ENCODE results near the gene SLC35E1. TPM values are rescaled to one million over a fixed set of nuclear protein-coding genes. Genes with fewer than 3 reads are reported as not detected.
"Not testable (repeated sequence)": the region's sequence is repeated elsewhere in the genome, so short reads cannot be mapped to it uniquely, and the experiment has no call there.

SLC35E1 gene
- total and polyA plus RNA-seq, 2 donors (not counting 3 experiments of a cell fraction or from before 2014, with no cell fraction given) = 36.0 to 37.5 TPM

- no peak overlapping the region for H3K4me3 ChIP-seq (replicated peaks in 1 of 3; ENCODE audit: insufficient read depth in 1 of 3, low read depth in 1 of 3, low read length in 3 of 3)
- H4K20me1 ChIP-seq (replicated peaks; ENCODE audit: control insufficient read depth, extremely low read depth, insufficient read depth, low read length) = no peaks in the 10 kb centered on the region
- dilution Hi-C loops (cut with MboI; ENCODE audit: extremely low pct_ligation_motif_present, low sequenced_read_pairs) (no loop called here), intact Hi-C loops (cut with micrococcal nuclease) (loop anchor here (5.0 kb wide), 1 partner anchor 107 kb away; no protein-coding TSS in a partner anchor)
- H3K9ac ChIP-seq (replicated peaks; ENCODE audit: extremely low read depth, insufficient read depth, low read length) = no peak overlapping the region
- peaks cover 36% of the 10 kb centered on the region for H3K79me2 ChIP-seq (ENCODE audit: control insufficient read depth, insufficient read depth, low read length)
- TF ChIP-seq MAX (IDR thresholded peaks at IDR 0.05; ENCODE audit: insufficient read depth, insufficient read length) (no peak), EZH2 (IDR thresholded peaks at IDR 0.05; ENCODE audit: borderline replicate concordance, low read depth, low read length, severe bottlenecking) (no peak)
- BruUV-seq (replicated peaks) = no TSS peak
- ChIA-PET CTCF (no interaction called here), POLR2A (no interaction called here)
- no peak for DNase-seq (ENCODE audit: low read depth, low spot score)
- peaks cover 0 to 2% of the 10 kb centered on the region in 2 experiments for H3K36me3 ChIP-seq (ENCODE audit: control insufficient read depth in 2 of 2, extremely low read depth in 1 of 2, insufficient read depth in 2 of 2, low read length in 2 of 2)
- no peak for FAIRE-seq
- no peak overlapping the region for H3K27ac ChIP-seq (ENCODE audit: insufficient read depth, low read depth, low read length)
- H3K4me2 ChIP-seq (ENCODE audit: insufficient read depth, low read length) = no peak overlapping the region
- peaks cover 12% of the 10 kb centered on the region for H3K4me1 ChIP-seq (ENCODE audit: control insufficient read depth, extremely low read depth, insufficient read depth, low read length)
- H2AFZ ChIP-seq (ENCODE audit: low read depth, low read length) = no peak overlapping the region
- H3K27me3 ChIP-seq (ENCODE audit: control insufficient read depth in 2 of 2, insufficient read depth in 2 of 2, low read length in 2 of 2) = no peaks in the 10 kb centered on the region
- H3K9me1 ChIP-seq (replicated peaks; ENCODE audit: control insufficient read depth, extremely low read depth, insufficient read depth, low read length) = no peaks in the 10 kb centered on the region
- no peaks in the 10 kb centered on the region for H3K9me3 ChIP-seq (replicated peaks; ENCODE audit: control insufficient read depth, insufficient read depth, low read length)
These were observed 27.6 kb downstream of the SLC35E1 start for GRCh38 chr19:16544473-16545231.

- H3K36me3 ChIP-seq (ENCODE audit: control insufficient read depth in 2 of 2, extremely low read depth in 1 of 2, insufficient read depth in 2 of 2, low read length in 2 of 2); H3K9me1 ChIP-seq (replicated peaks; ENCODE audit: control insufficient read depth, extremely low read depth, insufficient read depth, low read length); H3K27me3 ChIP-seq (ENCODE audit: control insufficient read depth in 2 of 2, insufficient read depth in 2 of 2, low read length in 2 of 2); H3K4me3 ChIP-seq (replicated peaks in 1 of 3; ENCODE audit: insufficient read depth in 1 of 3, low read depth in 1 of 3, low read length in 3 of 3); dilution Hi-C loops (cut with MboI; ENCODE audit: extremely low pct_ligation_motif_present, low sequenced_read_pairs); H4K20me1 ChIP-seq (replicated peaks; ENCODE audit: control insufficient read depth, extremely low read depth, insufficient read depth, low read length); FAIRE-seq; H3K27ac ChIP-seq (ENCODE audit: insufficient read depth, low read depth, low read length); BruUV-seq (replicated peaks); DNase-seq (ENCODE audit: low read depth, low spot score); H3K9me3 ChIP-seq (replicated peaks; ENCODE audit: control insufficient read depth, insufficient read depth, low read length); H2AFZ ChIP-seq (ENCODE audit: low read depth, low read length); H3K9ac ChIP-seq (replicated peaks; ENCODE audit: extremely low read depth, insufficient read depth, low read length): not testable (repeated sequence)
- POLR2A ChIA-PET = interaction anchor here (0.7 to 1.1 kb wide), 2 partner anchors 84 to 118 kb away, joined by 3 to 6 read pairs; partner anchors contain the start of gene MED26
- peak overlapping the region; percentile 94 for H3K4me2 ChIP-seq (ENCODE audit: insufficient read depth, low read length)
- intact Hi-C loops (cut with micrococcal nuclease) = loop anchor here (5.0 kb wide), 1 partner anchor 106 kb away; no protein-coding TSS in a partner anchor
- peaks cover 12% of the 10 kb centered on the region for H3K4me1 ChIP-seq (ENCODE audit: control insufficient read depth, extremely low read depth, insufficient read depth, low read length)
- peaks cover 43% of the 10 kb centered on the region for H3K79me2 ChIP-seq (ENCODE audit: control insufficient read depth, insufficient read depth, low read length)
- CTCF ChIA-PET = interaction anchor here (0.7 kb wide), 1 partner anchor 73 kb away, joined by 3 read pairs; no protein-coding TSS in a partner anchor
These were observed 28.5 kb downstream of the SLC35E1 start for GRCh38 chr19:16543734-16544133.

Data from endothelial cell of umbilical vein (primary cell).